ENCODE results near the gene ADGRA1. TPM values are rescaled to one million over a fixed set of nuclear protein-coding genes. Genes with fewer than 3 reads are reported as not detected.

The ADGRA1 gene
- total and polyA plus RNA-seq, 2 donors (not counting 3 experiments of a cell fraction or from before 2014, with no cell fraction given) = not detected

GRCh38 chr10:133093291-133093690, 5.6 kb downstream of the ADGRA1 start:
- CTCF ChIA-PET = no interaction called here
- Histone ChIP-seq H3K79me2 (ENCODE audit: control insufficient read depth, insufficient read depth, low read length) (no peaks in the 10 kb centered on the region), H4K20me1 (replicated peaks; ENCODE audit: control insufficient read depth, extremely low read depth, insufficient read depth, low read length) (no peaks in the 10 kb centered on the region), H3K9me1 (replicated peaks; ENCODE audit: control insufficient read depth, extremely low read depth, insufficient read depth, low read length) (no peaks in the 10 kb centered on the region), H3K27ac (ENCODE audit: insufficient read depth, low read depth, low read length) (no peak overlapping the region), H3K4me1 (ENCODE audit: control insufficient read depth, extremely low read depth, insufficient read depth, low read length) (no peaks in the 10 kb centered on the region), H3K9ac (replicated peaks; ENCODE audit: extremely low read depth, insufficient read depth, low read length) (no peak overlapping the region), H3K9me3 (replicated peaks; ENCODE audit: control insufficient read depth, insufficient read depth, low read length) (no peaks in the 10 kb centered on the region), H2AFZ (ENCODE audit: low read depth, low read length) (no peak overlapping the region), H3K27me3 (ENCODE audit: control insufficient read depth in 2 of 2, insufficient read depth in 2 of 2, low read length in 2 of 2) (peaks cover 0 to 2% of the 10 kb centered on the region in 2 experiments), H3K4me3 (replicated peaks in 1 of 3; ENCODE audit: insufficient read depth in 1 of 3, low read depth in 1 of 3, low read length in 3 of 3) (no peak overlapping the region), H3K36me3 (ENCODE audit: control insufficient read depth in 2 of 2, extremely low read depth in 1 of 2, insufficient read depth in 2 of 2, low read length in 2 of 2) (no peaks in the 10 kb centered on the region), H3K4me2 (ENCODE audit: insufficient read depth, low read length) (no peak overlapping the region)
- BruUV-seq (replicated peaks) = no TSS peak
- TF ChIP-seq FOS (IDR thresholded peaks at IDR 0.05; ENCODE audit: borderline replicate concordance, insufficient read depth, low read length) (no peak), GATA2 (IDR thresholded peaks at IDR 0.05; ENCODE audit: insufficient read depth, insufficient read length, low read depth, low read length) (no peak)
- no peak for FAIRE-seq
- no peak for DNase-seq (ENCODE audit: low read depth, low spot score)
- intact Hi-C loops (cut with micrococcal nuclease) = no loop called here
- dilution Hi-C loops (cut with MboI; ENCODE audit: extremely low pct_ligation_motif_present, low sequenced_read_pairs) = no loop called here
- POLR2A ChIA-PET = no interaction called here

- no peaks in the 10 kb centered on the region for H3K9me3 ChIP-seq (replicated peaks; ENCODE audit: control insufficient read depth, insufficient read depth, low read length)
- H3K27me3 ChIP-seq (ENCODE audit: control insufficient read depth in 2 of 2, insufficient read depth in 2 of 2, low read length in 2 of 2) = no peaks in the 10 kb centered on the region
- H3K4me3 ChIP-seq (replicated peaks in 1 of 3; ENCODE audit: insufficient read depth in 1 of 3, low read depth in 1 of 3, low read length in 3 of 3) = no peak overlapping the region
- H3K79me2 ChIP-seq (ENCODE audit: control insufficient read depth, insufficient read depth, low read length) = no peaks in the 10 kb centered on the region
- POLR2A ChIA-PET = no interaction called here
- no peaks in the 10 kb centered on the region for H3K9me1 ChIP-seq (replicated peaks; ENCODE audit: control insufficient read depth, extremely low read depth, insufficient read depth, low read length)
- no peaks in the 10 kb centered on the region for H3K4me1 ChIP-seq (ENCODE audit: control insufficient read depth, extremely low read depth, insufficient read depth, low read length)
- no peak overlapping the region for H3K4me2 ChIP-seq (ENCODE audit: insufficient read depth, low read length)
- no peak overlapping the region for H2AFZ ChIP-seq (ENCODE audit: low read depth, low read length)
- CTCF ChIA-PET = no interaction called here
- intact Hi-C loops (cut with micrococcal nuclease) = no loop called here
- no TSS peak for BruUV-seq (replicated peaks)
- no peak for FAIRE-seq
- no peak for TF ChIP-seq EZH2 (IDR thresholded peaks at IDR 0.05; ENCODE audit: borderline replicate concordance, low read depth, low read length, severe bottlenecking)
- TF ChIP-seq POLR2A (IDR thresholded peaks at IDR 0.05; ENCODE audit: low read depth, low read length) = no peak
- TF ChIP-seq MAX (IDR thresholded peaks at IDR 0.05; ENCODE audit: insufficient read depth, insufficient read length) = no peak
- TF ChIP-seq CTCF (IDR thresholded peaks at IDR 0.05; ENCODE audit: extremely low read depth in 1 of 2, insufficient read depth in 1 of 2, low read depth in 1 of 2, low read length in 2 of 2) = no peak
- TF ChIP-seq FOS (IDR thresholded peaks at IDR 0.05; ENCODE audit: borderline replicate concordance, insufficient read depth, low read length) = no peak
- no peak for TF ChIP-seq MYC (IDR thresholded peaks at IDR 0.05; ENCODE audit: low read depth, low read length)
- TF ChIP-seq GATA2 (IDR thresholded peaks at IDR 0.05; ENCODE audit: insufficient read depth, insufficient read length, low read depth, low read length) = no peak
- TF ChIP-seq JUN (IDR thresholded peaks at IDR 0.05; ENCODE audit: borderline replicate concordance, insufficient read depth, insufficient read length, low read depth) = no peak
- no peak for TF ChIP-seq POLR2AphosphoS5 (IDR thresholded peaks at IDR 0.05; ENCODE audit: insufficient read depth, low read depth, low read length)
- no peaks in the 10 kb centered on the region for H4K20me1 ChIP-seq (replicated peaks; ENCODE audit: control insufficient read depth, extremely low read depth, insufficient read depth, low read length)
- no peak for DNase-seq (ENCODE audit: low read depth, low spot score)
- no peak overlapping the region for H3K9ac ChIP-seq (replicated peaks; ENCODE audit: extremely low read depth, insufficient read depth, low read length)
- no peak overlapping the region for H3K27ac ChIP-seq (ENCODE audit: insufficient read depth, low read depth, low read length)
- no peaks in the 10 kb centered on the region for H3K36me3 ChIP-seq (ENCODE audit: control insufficient read depth in 2 of 2, extremely low read depth in 1 of 2, insufficient read depth in 2 of 2, low read length in 2 of 2)
- dilution Hi-C loops (cut with MboI; ENCODE audit: extremely low pct_ligation_motif_present, low sequenced_read_pairs) = no loop called here
These were observed 6.6 kb downstream of the ADGRA1 start for GRCh38 chr10:133094286-133094685.
